Right kidney (tissue), 1 donor: ENCODE results near the gene OTX2.

Experiments
- DNase-seq: peaks from one replicate; pipeline ENCODE4 v3.0.0-alpha.2; 2016

The OTX2 gene

DNA sequence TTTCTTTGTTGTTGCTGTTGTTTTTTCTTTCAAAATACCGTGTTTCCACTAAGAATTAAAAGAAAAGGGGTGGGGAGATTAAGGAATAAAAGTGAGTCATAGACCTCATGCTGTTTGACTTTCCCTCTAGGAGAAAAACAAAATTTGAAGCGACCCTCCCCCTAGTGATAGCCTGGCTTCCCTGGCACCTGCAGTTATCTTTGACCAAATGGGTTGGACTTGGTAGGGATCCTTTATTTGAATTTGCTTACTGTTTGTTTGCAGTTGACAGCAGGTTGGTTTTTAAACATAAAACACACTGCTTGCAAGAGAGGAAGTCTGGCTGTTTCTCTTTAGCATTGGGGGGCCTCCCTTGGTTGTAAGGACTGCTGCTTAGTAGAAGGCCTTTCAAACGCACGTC lies 14.0 kb downstream of the OTX2 start:
- no peak for DNase-seq

DNA sequence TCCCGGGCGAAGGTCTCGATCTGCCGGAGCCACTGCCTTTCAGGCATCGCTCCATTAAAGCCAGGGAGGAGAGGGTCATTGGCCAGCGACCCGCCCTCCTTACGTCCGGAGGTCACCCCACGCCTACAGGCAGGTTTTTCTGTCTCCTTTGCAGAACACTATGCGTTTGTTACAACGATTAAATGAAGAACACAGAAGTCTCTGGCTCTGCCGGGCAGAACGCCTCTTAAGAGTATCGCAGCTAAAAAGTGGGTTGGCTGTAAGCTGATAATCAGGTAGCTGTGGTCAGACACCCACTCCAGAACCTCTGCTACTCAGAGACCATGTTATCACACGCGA lies 15.0 kb downstream of the OTX2 start:
- no peak for DNase-seq

DNA sequence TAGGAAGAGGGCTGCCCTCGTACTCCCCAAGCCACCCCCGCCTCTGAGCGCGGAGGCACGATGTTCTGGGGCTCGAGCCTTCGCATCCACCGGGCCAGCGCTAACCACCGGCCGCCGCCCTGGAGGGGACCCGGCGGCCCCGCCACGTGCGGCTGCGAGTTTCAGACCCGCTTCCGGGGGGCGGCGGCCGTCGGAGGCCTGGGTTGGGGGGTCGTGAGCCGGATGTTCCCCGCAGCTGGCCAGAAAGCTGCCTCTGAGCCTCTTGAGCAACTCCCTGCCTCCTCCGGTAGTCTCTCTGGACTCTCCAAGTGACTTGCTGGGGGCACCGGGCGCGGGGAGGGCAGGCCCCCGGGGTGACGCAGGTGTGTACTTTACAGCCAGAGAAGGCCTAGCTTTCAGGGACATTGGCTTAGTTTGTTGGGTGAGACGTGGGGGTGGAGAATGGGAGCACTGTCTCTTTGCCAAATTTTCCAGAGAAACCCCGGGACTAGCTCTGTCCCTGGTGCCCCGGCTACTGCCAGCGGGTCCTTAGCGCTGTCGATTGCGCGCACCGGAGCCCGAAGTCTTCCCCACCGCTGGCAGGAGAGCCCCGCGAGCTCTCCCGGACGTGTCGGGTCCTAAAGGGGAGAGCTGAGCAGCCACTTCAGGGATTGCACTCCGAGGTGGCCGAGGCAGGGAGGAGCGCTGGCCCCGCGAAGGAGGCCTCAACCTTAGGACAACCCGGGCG lies 15.6 kb downstream of the OTX2 start:
- DNase-seq = peak; percentile 65

DNA sequence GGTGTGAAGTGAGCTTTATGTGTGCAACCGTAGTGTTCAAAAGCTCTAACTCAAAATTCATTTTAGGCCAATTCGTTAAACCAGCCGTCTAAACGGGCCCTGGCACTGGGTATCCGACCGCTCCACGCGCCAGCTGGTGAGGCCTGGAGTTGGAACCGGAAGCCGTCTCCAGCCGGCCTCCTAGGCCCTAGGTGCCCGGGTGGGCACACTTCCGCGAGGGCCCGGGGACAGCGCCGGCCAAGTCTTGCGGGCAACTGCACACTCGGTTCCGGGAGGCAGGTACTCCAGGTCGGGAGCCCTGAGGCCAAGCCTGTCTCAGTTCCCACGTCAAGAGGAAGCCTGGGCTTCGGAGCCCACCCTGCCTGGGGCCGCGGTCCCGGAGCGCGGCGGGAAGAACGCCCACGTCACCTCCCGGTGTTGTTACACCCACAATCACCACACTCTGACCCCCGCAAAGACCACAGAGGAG lies 16.2 kb downstream of the OTX2 start:
- peak; percentile 68 for DNase-seq

DNA sequence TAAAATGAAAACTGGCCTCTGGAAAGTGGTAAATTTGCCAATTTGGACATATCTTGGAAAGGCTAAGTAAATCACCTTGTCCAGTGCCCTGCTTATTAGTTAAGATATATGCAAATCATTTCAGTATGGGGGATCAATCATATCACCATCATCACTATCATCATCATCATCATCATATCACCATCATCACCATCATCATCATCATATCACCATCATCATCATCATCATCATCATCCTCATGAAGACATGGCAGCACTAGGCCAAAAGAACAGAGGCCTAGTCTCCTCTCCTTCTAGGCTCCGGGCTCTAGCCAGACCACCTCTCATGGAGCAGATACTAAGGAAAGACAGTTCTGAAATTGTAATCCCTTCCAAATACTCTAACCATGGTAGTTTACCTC lies 20.3 kb downstream of the OTX2 start:
- DNase-seq = no peak

DNA sequence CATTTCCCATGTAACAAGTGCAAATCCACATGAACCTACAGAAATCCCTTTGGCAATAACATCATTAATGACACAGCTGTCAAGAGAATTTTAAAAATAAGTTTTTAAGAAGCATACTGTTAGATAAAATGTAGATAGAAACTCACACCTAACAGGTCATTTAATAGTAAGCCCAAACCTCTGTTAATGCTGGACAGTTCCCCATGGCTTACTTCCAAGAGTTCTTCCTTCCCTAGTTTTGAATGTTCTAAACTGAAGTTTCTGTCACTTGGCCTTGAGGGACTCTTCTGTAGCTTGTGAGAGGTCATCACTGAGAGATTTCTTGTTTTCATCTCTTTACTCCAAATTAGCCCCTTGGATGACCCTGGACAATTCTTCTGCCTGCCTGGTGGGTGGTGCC lies 22.7 kb downstream of the OTX2 start:
- DNase-seq = no peak

DNA sequence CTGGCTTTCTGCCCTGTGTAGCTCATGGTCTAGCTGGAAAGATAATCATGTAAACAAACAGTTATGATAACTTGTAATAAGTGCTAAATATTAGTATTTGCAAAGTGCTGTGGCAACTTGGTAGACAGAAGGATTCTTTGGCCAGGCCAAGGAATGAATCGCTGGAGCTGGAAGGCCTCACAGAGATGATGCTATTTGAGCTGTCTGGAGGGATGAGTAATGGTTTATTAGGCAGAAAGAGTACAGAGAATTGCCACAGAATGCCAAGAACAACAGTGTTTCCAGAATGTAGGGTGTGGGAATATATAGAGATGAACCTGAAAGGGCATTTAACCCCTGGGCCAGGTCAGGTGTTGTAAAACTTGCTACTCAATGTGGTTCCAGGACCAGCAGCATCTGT lies 27.6 kb downstream of the OTX2 start:
- DNase-seq = no peak

DNA sequence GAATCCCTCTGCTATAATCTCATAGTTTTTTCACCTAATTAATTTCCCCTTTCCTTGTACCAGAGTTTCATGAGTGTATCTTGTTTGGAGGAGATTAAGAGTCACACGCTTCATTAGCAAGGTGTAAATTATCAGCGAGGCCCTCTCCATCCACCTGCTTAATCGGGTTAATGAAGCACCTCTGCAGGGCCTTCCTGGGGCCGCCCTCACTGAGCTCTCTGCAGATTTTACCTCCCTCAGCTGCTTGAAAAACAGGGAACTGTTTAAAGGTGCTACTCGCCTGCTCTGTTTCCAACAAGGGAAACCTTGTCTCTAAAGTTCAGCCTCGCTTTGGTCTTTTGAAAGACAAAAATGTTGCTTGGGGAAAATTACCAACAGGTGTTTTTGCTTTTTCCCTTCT lies 35.8 kb downstream of the OTX2 start:
- no peak for DNase-seq

DNA sequence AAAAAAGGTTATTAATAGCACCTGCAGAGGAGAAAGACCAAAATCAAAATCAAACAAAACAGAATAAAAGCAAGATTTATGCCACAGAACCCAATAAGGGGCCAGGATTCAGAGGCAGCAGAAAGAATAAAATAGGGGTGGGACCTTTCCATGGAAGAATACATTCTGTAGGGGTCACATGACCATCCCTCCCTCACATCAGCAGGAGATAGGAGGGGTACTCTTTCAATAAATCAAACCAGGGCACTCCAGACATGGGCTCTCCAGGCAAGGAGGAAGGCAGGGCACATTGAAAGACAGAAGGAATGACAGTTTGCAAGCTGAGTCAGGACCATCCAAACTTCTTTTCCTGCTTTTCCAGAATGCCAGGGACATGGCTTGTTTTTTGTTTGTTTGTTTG lies 39.8 kb downstream of the OTX2 start:
- DNase-seq = no peak

DNA sequence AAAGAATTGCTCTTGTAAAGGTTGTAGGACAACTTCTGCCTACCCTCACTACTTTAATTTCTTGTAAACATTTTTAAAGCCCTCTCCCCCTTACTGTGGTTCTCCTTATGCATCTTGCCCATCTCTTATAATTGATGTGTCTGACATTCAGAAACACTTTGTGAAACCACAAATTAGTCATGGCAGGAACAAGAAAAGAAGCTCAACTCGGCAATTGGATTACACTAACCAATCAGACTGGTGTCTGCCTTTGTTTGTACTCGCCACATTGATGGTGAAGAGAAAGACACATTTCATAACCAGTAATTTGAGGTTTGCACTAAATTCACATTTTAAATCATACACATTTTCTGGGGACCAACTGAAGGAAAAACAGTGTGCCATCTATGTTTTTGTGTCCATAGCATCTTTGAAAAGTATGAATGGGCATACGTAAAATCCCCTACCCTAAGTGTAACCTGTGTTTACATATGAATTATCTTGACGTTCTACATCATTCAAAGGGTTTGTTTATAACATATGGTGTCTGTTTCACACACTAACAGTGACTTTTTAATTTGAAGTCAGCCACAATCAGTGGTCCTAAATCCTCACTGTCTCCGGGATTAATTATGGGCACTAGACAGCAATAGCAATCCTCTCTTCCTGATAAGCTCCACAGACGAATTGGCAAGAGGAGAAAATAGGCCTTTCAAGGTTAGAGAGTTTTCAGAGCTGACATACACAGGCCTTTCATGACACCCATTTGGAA lies 49.9 kb downstream of the OTX2 start:
- no peak for DNase-seq

DNA sequence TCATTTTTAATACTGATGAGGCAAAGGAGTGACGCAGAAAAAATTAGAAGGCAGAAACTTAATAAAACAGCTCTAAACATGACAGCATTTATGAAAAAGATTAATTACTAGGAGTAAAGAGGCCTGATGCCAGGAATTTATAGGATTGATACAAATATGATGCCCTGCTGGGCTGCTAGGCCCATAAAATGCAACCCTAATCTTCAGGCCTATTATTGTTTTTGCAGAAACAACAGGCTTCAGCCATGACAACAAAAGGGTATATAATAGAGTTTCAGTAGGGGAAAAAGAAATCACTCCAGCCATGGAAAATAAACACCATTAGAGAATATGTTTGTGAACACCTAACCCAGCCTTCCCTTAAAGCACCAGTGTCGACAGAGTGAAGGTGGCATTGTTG lies 50.6 kb downstream of the OTX2 start:
- DNase-seq = no peak

DNA sequence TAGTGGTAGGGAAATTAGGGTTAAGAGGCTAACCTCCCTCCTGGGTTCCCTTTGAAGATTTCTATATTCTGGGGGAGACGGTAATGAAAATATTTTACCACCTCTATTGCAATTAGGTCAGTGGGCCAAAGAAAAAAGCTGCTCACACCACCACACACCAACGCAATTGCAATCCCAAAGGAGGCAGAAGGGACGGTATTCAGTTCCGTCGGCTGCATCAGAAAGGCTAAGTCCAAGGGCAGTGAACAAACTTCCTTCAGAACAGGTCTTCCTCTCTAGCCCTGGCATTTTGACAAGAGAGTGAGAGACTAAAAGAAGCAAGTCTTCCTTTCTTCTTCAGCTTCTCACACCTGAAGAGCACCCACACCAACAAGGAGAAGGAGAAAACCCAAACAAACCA lies 51.2 kb downstream of the OTX2 start:
- no peak for DNase-seq

DNA sequence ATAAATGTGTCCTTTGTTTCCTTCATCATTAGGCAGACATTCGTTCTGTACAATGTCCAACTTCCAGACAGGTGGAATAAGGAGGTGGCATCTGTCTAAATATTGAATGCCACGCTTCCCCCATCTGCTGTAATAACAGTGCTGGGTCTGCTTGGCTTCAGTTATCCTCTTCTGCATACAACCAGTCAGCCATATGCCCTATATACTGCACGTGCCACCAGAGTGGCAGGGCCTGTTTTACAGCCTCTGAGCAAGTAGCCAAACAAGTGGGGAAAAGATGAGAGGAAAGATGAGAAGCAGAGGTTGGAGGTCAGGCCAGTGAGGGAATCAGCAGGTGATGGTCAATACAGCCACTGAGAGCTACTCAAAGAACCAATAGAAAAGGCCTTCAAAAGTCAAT lies 55.4 kb downstream of the OTX2 start:
- DNase-seq = no peak

DNA sequence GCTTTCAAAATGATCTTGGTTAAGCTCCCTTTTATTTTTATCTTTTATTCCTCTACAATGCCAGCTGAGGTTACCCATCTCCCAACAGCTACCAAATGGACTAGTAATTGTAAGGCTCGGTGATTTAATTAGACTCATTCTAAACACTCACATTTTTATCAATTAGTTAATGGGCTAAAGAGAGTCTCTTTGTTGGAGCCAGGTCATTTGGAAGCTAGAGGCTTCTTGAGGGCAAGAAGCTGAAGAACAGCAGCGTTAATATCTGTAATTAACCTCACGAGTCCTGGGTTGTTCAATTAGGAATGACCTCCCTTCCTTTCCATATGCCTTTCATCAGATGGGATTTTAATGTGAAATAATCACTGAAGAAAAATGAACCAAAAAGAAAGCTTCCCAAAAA lies 56.9 kb downstream of the OTX2 start:
- DNase-seq = no peak

DNA sequence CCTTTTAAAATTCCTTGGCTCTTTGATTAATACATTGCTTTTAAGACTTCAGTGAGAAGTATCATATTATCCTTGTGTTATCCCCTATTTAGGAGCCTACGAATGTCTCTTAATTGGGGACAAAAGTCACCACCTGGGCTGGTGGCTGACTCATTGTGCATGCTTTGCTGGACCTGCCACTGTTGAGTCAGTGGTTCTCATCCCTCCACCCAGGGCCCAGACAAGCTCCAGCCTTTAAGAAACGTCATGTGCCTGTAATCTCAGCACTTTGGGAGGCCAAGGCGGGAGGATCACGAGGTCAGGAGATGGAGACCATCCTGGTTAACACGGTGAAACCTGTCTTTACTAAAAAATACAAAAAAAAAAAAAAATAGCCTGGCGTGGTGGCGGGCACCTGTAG lies 57.9 kb downstream of the OTX2 start:
- no peak for DNase-seq

DNA sequence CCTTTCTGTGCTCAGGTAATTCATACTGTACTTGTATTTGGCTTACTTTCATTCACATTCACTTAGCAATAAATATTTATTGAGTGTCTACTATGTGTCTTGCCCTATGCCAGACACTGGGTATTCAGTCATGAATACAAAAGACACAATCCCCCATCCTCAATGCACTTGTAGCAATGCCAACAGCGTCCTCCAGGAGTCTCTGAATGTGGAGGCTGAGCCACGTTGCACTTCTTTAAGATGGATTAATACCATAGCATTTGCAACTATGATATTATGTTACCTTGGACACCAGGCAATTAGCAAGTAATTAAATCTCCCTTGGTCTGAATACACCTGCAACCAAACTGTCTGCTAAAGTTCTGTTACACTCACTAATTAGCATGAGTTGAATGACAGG lies 58.8 kb downstream of the OTX2 start:
- no peak for DNase-seq
